GM19328 (cell line): Measurements from ENCODE around the gene TMEM163.

Experiments used
- ATAC-seq: cut with Tn5 transposase; IDR thresholded peaks from one replicate; pipeline ENCODE4 v1.9.1; 2021; ENCODE audit warnings: mild to moderate bottlenecking, moderate library complexity; ENCODE audit not compliant: unreplicated experiment

Gene TMEM163

GRCh38 chr2:134462791-134463698, 255.8 kb downstream of the TMEM163 start:
- ATAC-seq: no peak

GRCh38 chr2:134462275-134462674, 256.5 kb downstream of the TMEM163 start:
- no peak for ATAC-seq

- ATAC-seq: no peak
Measured at GRCh38 chr2:134461511-134461910, 257.3 kb downstream of the TMEM163 start.

- peak; percentile 83 for ATAC-seq
Measured at GRCh38 chr2:134460583-134460998, 258.2 kb downstream of the TMEM163 start.

- ATAC-seq: no peak
Measured at GRCh38 chr2:134459706-134460406, 258.9 kb downstream of the TMEM163 start.

GRCh38 chr2:134458950-134459349, 259.9 kb downstream of the TMEM163 start:
- no peak for ATAC-seq

GRCh38 chr2:134458473-134458853, 260.3 kb downstream of the TMEM163 start:
- no peak for ATAC-seq

- ATAC-seq: no peak
Measured at GRCh38 chr2:134457765-134458472, 260.9 kb downstream of the TMEM163 start.

GRCh38 chr2:134457353-134457752, 261.4 kb downstream of the TMEM163 start:
- no peak for ATAC-seq

GRCh38 chr2:134455426-134455825, 263.4 kb downstream of the TMEM163 start:
- no peak for ATAC-seq

GRCh38 chr2:134454931-134455330, 263.9 kb downstream of the TMEM163 start:
- no peak for ATAC-seq

GRCh38 chr2:134454426-134454825, 264.4 kb downstream of the TMEM163 start:
- no peak for ATAC-seq

GRCh38 chr2:134453973-134454372, 264.8 kb downstream of the TMEM163 start:
- no peak for ATAC-seq

GRCh38 chr2:134453476-134453875, 265.3 kb downstream of the TMEM163 start:
- no peak for ATAC-seq

- ATAC-seq: no peak
Measured at GRCh38 chr2:134452042-134452733, 266.6 kb downstream of the TMEM163 start.

- no peak for ATAC-seq
Measured at GRCh38 chr2:134451347-134451630, 267.5 kb downstream of the TMEM163 start.

- no peak for ATAC-seq
Measured at GRCh38 chr2:134449751-134450513, 268.9 kb downstream of the TMEM163 start.

GRCh38 chr2:134449157-134449556, 269.6 kb downstream of the TMEM163 start:
- ATAC-seq: no peak

- ATAC-seq: no peak
Measured at GRCh38 chr2:134448650-134449049, 270.1 kb downstream of the TMEM163 start.

GRCh38 chr2:134447669-134448068, 271.1 kb downstream of the TMEM163 start:
- ATAC-seq: no peak
